CD4-positive, alpha-beta T cell treated with Interleukin-15 for 1 hour (primary cell): ENCODE data around the gene F8.
"Not testable (repeated sequence)": the region's sequence is repeated elsewhere in the genome, so short reads cannot be mapped to it uniquely, and the experiment has no call there.

Experiments used
- DNase-seq: peaks from one replicate; pipeline ENCODE4 v3.0.0-alpha.2; 2020

F8 gene

DNA sequence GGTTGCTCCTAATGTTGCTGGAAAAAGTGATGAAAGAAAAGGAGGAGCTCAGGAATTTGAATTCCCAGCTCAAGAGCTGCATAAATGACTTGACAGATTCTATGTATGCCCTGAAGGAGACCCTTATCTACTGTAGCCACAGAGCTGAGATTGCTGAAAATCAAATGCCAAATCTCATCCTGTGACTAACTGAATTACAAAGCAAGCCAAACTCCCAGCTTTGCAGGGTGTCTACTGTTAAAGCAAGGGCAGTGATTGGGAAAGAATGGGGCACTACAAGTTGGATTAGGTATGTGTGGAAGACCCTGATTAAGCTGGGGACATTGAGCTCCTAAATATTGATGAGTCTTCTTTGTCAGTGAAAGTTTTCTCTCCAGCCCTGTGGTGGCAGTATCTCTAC lies 167.3 kb downstream of the F8 start:
- no peak for DNase-seq

DNA sequence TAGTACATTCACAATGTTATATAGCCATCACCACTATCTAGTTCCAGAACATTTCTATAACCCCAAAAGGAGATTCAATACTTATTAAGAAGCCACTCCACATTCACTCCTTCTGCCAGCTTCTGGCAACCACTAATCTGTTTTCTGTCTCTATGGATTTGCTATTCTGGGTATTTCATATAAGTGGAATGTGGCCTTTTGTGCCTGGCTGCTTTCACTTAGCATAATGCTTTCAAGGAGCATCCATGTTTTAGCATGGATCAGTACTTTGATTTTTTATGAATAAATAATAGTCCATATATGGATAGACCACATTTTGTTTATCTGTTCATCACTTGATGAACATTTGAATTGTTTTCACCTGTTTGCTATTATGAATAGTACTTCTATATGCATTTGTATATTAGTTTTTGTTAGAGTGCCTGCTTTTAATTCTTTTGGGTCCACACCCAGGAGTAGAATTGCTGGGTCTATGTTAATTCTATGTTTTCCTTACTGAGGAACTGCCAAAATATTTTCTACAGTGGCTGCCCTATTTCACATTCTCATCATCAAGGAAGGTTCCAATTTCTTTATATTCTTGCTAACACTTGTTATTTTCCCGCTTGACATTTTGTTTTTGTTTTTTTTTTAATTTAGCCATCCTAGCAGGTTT lies 171.4 kb downstream of the F8 start:
- no peak for DNase-seq

DNA sequence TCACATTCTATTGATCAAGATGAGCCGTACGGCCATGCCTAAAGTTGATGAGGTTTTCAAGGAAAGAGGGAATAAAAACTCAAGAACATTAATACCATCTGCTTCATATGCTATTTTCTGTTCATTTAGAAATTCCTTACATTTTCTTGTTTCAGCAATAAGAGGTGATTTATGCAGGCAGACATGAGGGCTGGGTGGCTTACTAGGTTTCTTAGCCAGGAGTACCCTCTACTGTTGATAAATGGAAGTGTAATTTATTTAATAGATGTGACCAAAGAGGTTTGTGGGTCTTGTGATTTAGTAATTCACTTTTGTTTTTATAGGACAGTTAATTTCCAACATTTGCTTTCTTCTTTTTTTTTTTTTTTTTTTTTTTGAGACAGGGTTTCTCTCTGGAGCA lies 181.7 kb downstream of the F8 start:
- DNase-seq: no peak

DNA sequence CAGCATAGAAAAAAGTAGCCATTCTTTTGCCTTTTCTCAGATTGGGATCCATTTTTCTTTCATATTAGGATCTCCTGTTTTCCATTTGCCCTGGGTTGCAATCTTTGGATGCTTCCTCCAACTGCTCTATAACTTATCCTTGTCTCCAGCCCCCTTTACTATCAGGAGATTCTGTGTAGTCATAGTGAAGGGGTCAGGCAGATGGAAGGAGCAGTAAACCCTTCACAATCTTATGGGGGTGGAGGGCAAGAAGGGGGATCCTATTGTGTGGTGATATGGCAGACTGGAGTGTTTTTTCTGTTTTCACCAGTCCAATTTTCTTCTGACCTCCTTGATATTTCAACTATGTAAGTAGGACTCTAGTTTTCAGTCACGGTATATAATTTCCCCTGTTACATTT lies 186.4 kb downstream of the F8 start:
- DNase-seq: no peak

DNA sequence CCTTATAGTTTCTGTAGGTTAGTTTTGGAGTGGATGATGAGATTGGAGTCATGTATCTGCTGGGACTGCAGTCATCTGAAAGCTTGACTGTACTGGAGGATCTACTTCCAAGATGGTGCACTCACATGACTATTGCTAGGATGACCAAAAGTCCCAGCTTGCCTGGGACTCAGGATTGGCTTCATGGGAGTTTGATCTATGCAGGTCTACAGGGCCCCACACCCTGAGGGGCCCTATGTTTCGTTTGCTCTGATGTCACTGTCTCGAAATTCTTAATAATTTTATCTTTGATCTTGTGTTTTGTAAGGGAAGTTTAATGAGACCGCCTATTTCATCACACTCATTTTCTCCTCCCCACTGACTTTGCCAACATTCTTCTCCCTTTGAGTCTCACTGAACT lies 188.0 kb downstream of the F8 start, which contains the start of gene SMIM9:
Gene SMIM9, minus strand, starts transcription at position 101 of the 400 bp plus-strand sequence. CDS start 3,806 bp downstream, outside the sequence.
- no peak for DNase-seq

GRCh38 chrX:154833746-154834274 lies 188.7 kb downstream of the F8 start:
- DNase-seq: no peak

GRCh38 chrX:154829926-154830442 lies 192.5 kb downstream of the F8 start:
- no peak for DNase-seq

DNA sequence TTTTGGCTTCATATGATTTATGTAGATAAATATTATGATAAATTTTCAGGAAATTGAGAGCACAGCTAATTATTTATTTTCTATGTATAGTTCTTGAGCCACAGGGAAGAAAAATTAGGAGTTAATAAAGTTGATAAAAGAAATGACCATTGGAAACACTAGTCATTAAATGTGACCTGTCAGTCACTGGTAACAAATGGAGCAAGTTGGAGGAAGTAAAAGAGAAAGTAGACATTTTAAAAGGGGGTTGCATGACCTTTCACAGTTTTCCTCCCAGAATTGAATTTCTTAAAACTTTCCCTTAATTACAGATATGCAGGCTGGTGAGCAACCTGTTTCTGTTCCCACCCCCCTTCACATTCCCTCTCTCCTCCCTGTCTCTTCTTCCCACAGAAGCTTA lies 193.4 kb downstream of the F8 start:
- DNase-seq: no peak

- DNase-seq: no peak
These were observed 194.5 kb downstream of the F8 start for GRCh38 chrX:154828016-154828408.

GRCh38 chrX:154827194-154828015 lies 195.1 kb downstream of the F8 start:
- no peak for DNase-seq

GRCh38 chrX:154825586-154825985 lies 196.9 kb downstream of the F8 start:
- DNase-seq: not testable (repeated sequence)

DNA sequence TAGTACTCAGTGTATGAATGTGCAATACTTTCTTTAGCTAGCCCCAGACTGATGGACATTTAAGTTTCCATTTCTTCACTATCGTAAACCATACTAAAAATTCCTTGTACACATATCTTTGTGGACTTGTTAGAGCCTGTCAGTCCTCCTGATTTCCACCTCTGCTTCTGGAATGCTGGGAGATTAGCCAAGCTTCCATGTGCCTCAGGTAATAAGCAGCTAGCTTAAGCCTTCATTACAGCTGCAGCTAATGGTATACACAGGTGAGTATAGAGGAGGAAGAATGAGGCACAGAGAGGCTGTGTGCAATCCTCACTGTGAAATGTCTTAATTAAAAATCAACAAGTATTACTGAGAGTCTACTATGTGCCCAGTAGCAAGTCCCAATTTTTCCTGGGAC lies 197.9 kb downstream of the F8 start:
- DNase-seq: no peak

DNA sequence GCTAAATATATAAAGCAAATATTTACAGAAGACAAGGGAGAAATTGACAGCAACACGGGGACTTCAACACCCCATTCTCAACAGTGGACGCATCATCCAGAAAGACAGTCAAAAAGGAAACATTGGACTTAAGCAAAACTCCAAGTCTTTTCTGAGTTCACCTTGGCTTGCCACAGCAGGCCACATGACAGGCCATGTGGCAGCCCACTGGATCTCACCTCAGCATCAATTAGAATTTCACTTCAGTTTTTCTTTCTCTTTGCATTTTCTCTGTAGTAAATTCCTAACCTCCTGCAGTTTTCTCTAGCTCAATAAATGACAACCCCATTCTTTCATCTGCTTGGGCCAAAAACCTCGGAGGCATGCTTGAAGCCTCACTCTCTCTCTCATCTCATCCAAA lies 200.5 kb downstream of the F8 start:
- DNase-seq: no peak

- no peak for DNase-seq
These were observed 201.0 kb downstream of the F8 start for GRCh38 chrX:154821523-154821922.

DNA sequence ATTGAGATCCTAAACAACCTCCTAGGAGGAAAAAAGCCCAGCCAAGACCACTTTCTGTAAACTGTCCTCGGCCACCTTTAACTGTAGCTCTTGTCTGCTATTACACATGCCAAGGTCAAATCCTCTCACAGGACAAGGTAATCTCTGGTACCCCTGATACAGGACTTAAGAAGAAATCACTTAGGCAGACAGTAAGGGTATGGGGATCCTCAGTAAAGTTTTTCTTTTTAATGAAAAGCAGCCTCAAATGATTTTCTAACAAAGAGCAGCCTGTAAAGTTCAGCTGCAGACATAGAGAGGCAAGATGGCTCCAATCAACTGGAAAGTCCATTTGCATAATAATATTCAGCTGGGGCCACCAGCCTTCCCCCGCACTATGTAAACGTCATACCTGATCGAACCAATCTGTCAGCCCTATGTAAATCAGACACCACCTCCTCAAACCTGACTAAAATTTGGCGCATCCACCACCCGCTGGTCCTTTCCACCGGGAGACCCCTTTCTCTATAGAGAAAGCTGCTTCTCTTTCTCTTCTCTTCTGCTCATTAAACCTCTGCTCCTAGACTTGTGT lies 202.7 kb downstream of the F8 start:
- DNase-seq: no peak

GRCh38 chrX:154818916-154819770 lies 203.4 kb downstream of the F8 start:
- DNase-seq: no peak

GRCh38 chrX:154817048-154817618 lies 205.4 kb downstream of the F8 start:
- DNase-seq: not testable (repeated sequence)

GRCh38 chrX:154816326-154816898 lies 206.1 kb downstream of the F8 start:
- not testable (repeated sequence) for DNase-seq

DNA sequence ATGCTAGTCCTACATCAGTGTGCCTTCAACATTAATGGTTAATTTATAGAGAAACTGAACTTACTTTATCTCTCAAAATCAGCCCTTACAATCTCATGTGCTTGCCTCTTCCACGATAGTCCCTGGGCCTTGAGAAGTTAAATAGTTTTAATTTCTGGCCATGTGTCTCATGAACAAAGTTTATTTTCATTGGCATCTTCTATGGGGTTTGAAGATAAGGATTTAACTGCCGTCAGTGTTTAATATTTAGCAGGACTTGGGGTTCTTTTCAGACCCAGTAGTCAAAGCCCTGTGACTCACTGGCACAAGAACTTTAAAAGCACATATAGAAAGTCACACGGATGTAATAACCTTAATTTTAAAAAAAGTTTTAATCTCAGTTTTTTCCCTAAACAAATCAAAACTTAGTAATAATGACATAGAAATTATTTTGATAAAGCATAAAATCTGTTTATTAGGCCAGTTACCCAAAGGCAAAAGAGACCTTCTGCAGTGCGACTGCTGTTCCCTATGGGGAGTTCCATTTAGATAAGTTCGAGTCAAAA lies 207.2 kb downstream of the F8 start:
- no peak for DNase-seq

- DNase-seq: no peak
These were observed 208.7 kb downstream of the F8 start for GRCh38 chrX:154813801-154814200.

GRCh38 chrX:154812341-154813101 lies 210.0 kb downstream of the F8 start:
- no peak for DNase-seq
